CD4-positive, alpha-beta T cell treated with Interleukin-17A for 1 hour (primary cell): ENCODE results near the gene HDLBP.
A peak's percentile ranks its signal among the peaks of the same experiment; 100 is the strongest.

Experiments
- DNase-seq: peaks from one replicate; pipeline ENCODE4 v3.0.0-alpha.2; 2020

HDLBP gene

DNA sequence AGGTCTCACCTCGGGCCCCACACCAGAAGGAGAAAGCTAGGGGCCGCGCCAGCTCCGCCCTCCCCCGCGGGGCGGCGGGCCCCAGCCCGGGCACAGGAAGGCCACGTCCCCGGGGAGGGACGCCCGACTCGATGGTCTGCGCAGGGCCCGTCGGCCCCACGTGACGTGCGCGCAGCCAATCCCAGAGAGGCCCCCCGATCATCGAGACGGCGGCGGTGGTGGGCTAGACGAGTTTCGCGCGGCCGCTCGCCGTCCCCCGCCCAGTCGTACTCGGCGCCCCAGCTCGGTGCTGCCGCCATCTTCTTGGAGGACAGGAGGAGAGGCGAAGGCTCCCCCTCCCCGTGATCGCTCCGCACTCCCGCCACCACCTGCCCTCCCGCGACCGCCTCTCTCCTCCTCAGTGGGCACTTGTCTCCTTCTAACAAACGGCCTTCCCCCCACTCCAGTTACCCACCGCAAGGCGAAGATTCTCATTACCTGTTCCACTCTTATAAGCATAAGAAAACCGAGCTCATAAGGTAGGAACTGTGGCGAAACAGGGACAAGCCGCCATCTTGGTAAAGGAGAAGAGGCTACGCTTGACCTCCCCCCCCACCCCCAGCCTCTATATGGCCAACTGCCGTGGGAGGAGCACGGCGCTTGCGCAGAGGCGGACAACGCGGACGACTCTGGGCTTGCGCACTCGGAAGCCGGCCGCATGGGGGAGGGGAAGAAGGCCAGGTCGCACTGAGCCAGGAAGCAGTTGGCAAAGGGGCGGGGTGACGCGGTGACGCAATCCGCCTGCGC is at the start of gene HDLBP:
Gene HDLBP (minus strand): TSS at position 580 of the 786 bp plus-strand sequence. CDS start 48,803 bp downstream, outside the sequence.
- peak; percentile 100 for DNase-seq

- no peak for DNase-seq
Measured at GRCh38 chr2:241364781-241365180, 49.3 kb upstream of the HDLBP start.

GRCh38 chr2:241363426-241363825 is 48.0 kb upstream of the HDLBP start:
- no peak for DNase-seq

DNA sequence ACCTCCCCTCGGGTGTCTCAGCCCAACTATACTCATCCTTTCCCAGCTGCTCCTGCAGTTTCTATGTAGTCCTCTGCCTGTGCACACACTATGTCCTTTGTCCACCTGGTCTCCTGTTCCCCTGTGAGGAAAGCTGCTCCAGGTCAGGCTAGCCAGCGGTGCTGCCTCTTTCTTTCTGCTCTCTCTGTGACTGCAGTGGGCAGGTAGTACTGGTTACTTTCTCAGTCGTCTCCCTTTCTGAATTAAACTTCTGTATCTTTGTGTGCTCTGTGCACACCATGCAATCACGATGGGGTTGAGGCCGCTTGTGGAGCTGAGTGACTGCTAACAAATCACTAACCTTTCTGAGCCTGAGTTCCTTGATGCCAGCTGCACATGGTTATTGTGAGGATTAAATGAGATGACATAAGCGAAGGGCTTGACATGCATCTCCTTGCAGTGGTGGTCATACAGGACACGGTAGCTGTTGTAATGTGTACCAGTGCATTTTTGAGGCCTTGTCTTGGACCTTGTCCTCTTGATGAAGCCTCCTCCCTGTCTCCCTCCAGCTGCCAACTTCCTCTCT is 44.1 kb upstream of the HDLBP start:
- no peak for DNase-seq

- peak; percentile 8 for DNase-seq
Measured at GRCh38 chr2:241358470-241358869, 43.0 kb upstream of the HDLBP start.

GRCh38 chr2:241357531-241357930 is 42.1 kb upstream of the HDLBP start:
- DNase-seq, result no peak

DNA sequence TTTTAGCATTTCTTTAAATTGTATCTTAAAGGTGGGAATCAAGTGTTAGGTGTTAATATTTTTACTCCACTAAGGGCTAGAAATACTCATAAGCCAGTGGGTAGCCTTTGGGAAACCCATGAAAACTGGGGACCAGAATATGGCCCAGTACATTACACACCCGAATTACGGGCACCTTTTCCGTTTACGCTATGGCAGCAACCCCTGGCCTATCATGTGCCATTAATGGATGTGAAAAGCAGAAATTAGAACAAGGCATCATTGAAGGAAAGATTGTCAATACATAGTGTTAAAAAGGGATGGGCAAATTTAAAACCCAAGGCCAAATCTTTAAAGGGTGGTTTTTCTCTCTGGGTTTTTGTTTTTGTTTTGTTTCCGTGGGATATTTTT is 41.4 kb upstream of the HDLBP start:
- DNase-seq, result no peak

GRCh38 chr2:241355983-241356870 is 40.8 kb upstream of the HDLBP start, which contains the start of gene FARP2:
Gene FARP2 (plus strand): TSS chr2:241356285. CDS start chr2:241373108, 16,823 bp downstream.
- peak; percentile 98 for DNase-seq

- DNase-seq, result peak; percentile 86
Measured at GRCh38 chr2:241354668-241355658, 39.5 kb upstream of the HDLBP start.

- DNase-seq, result no peak
Measured at GRCh38 chr2:241352227-241352626, 36.8 kb upstream of the HDLBP start.

DNA sequence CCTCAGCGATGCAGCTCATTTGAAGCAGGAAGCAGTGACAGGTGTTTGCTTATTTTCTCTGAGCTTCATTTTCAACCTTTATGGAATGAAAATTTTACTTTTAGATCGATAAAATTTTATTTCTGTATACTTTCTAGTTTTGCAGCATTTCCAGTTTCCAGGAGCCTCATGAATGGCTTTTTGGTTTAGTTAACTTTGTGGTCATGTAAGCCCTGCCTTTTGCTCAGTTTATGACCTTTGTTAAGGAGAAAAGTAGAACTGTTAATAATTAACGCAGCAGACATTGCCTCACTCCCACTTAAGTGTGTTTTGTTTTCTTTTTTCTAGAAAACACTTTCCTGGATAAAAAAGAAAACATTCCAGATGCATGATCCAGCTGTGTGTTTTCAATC is 36.2 kb upstream of the HDLBP start:
- no peak for DNase-seq

- no peak for DNase-seq
Measured at GRCh38 chr2:241350878-241351639, 35.6 kb upstream of the HDLBP start.

DNA sequence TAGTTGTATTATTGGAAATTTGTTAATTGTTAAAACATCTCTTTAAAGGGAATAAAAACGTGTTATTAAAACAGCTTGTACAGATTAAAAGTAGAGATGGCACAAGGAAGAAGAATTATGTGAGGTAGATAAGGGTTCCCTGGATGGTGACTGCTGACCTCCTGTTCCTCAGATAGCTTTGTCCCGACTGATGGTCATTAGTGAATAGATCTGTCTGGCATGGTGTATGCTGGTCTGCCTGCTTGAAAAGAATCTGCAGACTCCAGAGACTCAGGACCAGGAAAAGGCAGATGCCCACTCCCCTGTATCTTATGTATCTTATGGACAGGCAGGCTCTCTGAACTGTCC is 35.0 kb upstream of the HDLBP start:
- DNase-seq, result no peak

DNA sequence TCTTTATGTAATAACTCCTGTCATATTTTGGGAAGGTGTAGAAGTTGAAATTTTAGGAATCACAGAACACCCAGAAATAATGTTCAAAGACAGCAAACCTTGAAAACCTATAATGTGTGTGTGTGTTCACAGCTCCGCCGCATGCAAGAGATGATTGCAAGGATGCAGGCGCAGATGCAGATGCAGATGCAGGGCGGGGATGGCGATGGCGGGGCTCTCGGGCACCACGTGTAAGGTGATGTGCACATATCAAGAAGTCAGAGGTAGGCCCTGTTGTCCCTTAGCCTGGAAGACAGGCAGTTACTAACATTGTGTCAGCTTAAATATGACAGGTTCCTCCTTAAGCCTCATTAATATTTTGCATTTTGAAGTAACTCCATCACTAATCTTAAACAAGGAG is 34.5 kb upstream of the HDLBP start:
- no peak for DNase-seq

DNA sequence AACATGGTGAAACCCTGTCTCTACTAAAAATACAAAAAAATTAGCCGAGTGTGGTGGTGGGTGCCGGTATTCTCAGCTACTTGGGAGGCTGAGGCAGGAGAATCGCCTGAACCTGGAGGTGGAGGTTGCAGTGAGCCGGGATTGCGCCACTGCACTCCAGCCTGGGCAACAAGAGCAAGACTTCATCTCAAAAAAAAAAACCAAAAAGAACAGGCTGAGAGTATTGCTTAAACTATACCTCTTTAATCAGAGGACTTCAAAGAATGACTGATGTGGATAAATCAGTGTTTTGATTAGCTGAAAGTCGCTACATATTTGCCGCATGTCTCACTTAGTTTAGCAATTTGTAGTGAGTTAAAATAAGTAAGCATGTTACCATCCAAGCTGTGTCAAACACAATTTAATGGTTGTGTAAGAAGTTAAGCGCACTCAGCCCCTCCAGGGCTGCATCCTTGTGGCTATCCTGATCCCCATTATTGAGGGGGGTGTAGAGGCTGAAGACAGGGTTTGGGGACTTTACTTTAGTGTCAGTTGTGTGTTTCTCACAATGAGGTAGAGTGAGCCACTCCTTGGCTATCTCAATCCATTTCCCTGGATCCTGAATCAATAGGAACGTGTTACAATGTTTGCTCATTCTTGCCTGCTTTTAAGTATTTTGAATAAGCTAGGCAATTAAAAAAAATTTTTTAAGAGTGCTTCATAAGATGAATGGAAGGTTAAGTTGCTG is 29.6 kb upstream of the HDLBP start:
- no peak for DNase-seq

GRCh38 chr2:241340631-241341163 is 25.2 kb upstream of the HDLBP start:
- no peak for DNase-seq

DNA sequence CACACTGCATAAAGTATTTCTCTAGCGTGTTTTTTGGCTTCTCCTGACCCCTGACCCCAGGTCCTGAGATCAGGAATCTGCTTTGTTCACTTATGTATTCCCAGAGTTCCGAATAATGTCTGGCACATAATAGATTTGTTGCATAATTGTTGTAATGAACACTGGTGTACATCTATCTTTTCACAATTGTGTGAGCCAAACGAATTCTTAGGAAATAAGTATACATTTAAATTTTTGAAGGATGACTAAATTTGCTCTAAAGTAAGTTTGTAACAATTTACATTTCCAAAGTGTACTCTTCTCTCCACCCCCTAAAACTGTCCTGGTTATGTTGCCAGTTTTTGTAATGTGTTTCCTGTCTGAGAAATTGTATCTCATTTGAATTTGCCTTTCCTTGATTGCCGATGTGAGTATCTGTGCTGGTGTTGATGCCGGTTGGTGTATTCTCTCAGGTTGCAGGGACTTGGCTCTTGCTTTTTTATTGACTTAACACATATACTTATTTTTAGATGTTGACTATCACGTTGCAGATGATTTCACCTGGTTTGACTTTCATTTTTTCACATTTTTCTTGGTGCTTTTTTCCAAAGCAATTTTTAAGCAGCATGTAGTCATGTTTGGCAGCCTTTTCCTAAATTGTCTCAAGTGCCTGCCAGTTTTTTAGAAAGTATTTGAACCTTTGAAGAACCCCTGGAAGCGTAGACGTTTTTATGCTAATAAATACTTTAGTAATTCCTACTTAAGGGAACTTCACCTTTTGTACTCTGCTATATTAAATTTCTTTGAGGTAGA is 24.6 kb upstream of the HDLBP start:
- no peak for DNase-seq

DNA sequence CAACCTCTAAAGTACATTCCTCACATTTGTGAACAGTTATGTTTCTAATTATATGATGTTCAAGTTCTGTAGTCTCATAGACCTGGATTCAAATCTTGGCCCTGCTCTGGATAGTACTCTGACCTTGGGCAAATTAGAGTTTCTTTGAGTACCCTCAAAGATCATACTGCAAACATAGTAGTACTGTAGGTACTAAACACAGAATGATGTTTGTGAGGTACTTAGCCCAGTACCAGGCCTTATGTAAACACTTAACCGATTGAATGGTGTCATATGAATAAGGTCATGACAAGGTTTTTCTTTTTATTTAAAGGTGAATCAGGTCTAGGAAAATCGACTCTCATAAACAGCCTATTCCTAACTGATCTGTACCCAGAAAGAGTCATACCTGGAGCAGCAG is 19.3 kb upstream of the HDLBP start:
- no peak for DNase-seq

- no peak for DNase-seq
Measured at GRCh38 chr2:241330616-241330981, 15.1 kb upstream of the HDLBP start.
